OCI-LY1 (cell line): Measurements from ENCODE around the gene ZIC4.

Source experiments
- H2AFZ ChIP-seq: fragments of 200-600 bp; sonication (generic), shearing (Covaris generic); 2 replicates; pipeline ENCODE4 v1.6.0; 2014; ENCODE audit warnings: antibody characterized with exemption, mild to moderate bottlenecking, low read length
- H3F3A ChIP-seq: fragments of 200-600 bp; sonication (generic), shearing (Covaris generic); 2 replicates; pipeline ENCODE4 v1.6.0; 2014; ENCODE audit warnings: mild to moderate bottlenecking, antibody characterized with exemption, low read length, moderate library complexity; ENCODE audit not compliant: insufficient read depth
- H3K27ac ChIP-seq: fragments of 200-600 bp; sonication (generic); 2 replicates; pipeline ENCODE4 v1.5.1; 2014; ENCODE audit warnings: low read length, mixed run types, mild to moderate bottlenecking, low read depth; ENCODE audit not compliant: poor library complexity, severe bottlenecking
- H3K27me3 ChIP-seq: fragments of 200-600 bp; sonication (generic); 2 replicates; pipeline ENCODE4 v1.6.0; 2014; ENCODE audit warnings: antibody characterized with exemption, mild to moderate bottlenecking, low read length, moderate library complexity; ENCODE audit not compliant: insufficient read depth
- H3K36me3 ChIP-seq: fragments of 200-600 bp; sonication (generic); 2 replicates; pipeline ENCODE4 v1.6.1; 2014; ENCODE audit warnings: mild to moderate bottlenecking, antibody characterized with exemption, low read length, moderate library complexity, mixed read lengths; ENCODE audit not compliant: insufficient read depth
- H3K4me1 ChIP-seq: fragments of 200-600 bp; sonication (generic); 2 replicates; pipeline ENCODE4 v1.5.1; 2014; ENCODE audit warnings: mild to moderate bottlenecking, low read length, moderate library complexity; ENCODE audit not compliant: insufficient read depth, severe bottlenecking
- H3K4me2 ChIP-seq: fragments of 200-600 bp; sonication (generic), shearing (Covaris generic); 2 replicates; pipeline ENCODE4 v1.6.1; 2014; ENCODE audit warnings: low read length
- H3K4me3 ChIP-seq: fragments of 200-600 bp; sonication (generic); 2 replicates; pipeline ENCODE4 v1.5.1; 2014; ENCODE audit warnings: low read length, low read depth, mild to moderate bottlenecking, mixed read lengths; ENCODE audit not compliant: poor library complexity, severe bottlenecking
- H3K79me2 ChIP-seq: fragments of 200-600 bp; shearing (Covaris generic); 2 replicates; pipeline ENCODE4 v1.6.1; 2016; ENCODE audit warnings: mixed run types, low read length, mixed read lengths; ENCODE audit not compliant: insufficient read depth
- H3K9ac ChIP-seq: fragments of 200-600 bp; sonication (generic), shearing (Covaris generic); 2 replicates; pipeline ENCODE4 v1.6.1; 2014; ENCODE audit warnings: mild to moderate bottlenecking, low read length, mixed read lengths
- H3K9me2 ChIP-seq: fragments of 200-600 bp; sonication (generic), shearing (Covaris generic); 2 replicates; pipeline ENCODE4 v1.6.1; 2014; ENCODE audit warnings: low read depth, mild to moderate bottlenecking, low read length, mixed read lengths
- H3K9me3 ChIP-seq: fragments of 200-600 bp; shearing (Covaris generic); 2 replicates; pipeline ENCODE4 v1.6.1; 2014; ENCODE audit warnings: low read length, mixed read lengths
- H4K20me1 ChIP-seq: fragments of 200-600 bp; sonication (generic), shearing (Covaris generic); 2 replicates; pipeline ENCODE4 v1.6.0; 2016; ENCODE audit warnings: mild to moderate bottlenecking, low read length; ENCODE audit not compliant: insufficient read depth
- CTCF ChIP-seq: fragments of 200-600 bp; sonication (generic), shearing (Covaris generic); IDR thresholded peaks from 2 replicates; pipeline ENCODE4 v1.5.1; 2017; ENCODE audit warnings: mild to moderate bottlenecking, antibody characterized with exemption, low read length, moderate library complexity, mixed read lengths
- EZH2 ChIP-seq: fragments of 200-600 bp; sonication (generic), shearing (Covaris generic); IDR thresholded peaks from 2 replicates; pipeline ENCODE4 v1.8.0; 2017; ENCODE audit warnings: borderline replicate concordance, mixed run types, mild to moderate bottlenecking, antibody characterized with exemption, low read length, moderate library complexity, mixed read lengths

ZIC4 gene

DNA sequence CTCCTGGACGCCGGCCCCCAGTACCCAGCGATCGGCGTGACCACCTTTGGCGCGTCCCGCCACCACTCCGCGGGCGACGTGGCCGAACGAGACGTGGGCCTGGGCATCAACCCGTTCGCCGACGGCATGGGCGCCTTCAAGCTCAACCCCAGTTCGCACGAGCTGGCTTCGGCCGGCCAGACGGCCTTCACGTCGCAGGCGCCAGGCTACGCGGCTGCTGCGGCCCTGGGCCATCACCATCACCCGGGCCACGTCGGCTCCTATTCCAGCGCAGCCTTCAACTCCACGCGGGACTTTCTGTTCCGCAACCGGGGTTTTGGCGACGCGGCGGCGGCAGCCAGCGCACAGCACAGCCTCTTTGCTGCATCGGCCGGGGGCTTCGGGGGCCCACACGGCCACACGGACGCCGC, 3.8 kb upstream of the ZIC4 start:
- H3K9me2 ChIP-seq, result no peaks in the 10 kb centered on the region
- H3K36me3 ChIP-seq, result no peaks in the 10 kb centered on the region
- no peak for TF ChIP-seq CTCF
- no peak for TF ChIP-seq EZH2
- no peak overlapping the region for H3K9ac ChIP-seq
- H2AFZ ChIP-seq, result no peak overlapping the region
- H3F3A ChIP-seq, result no peaks in the 10 kb centered on the region
- no peaks in the 10 kb centered on the region for H3K9me3 ChIP-seq
- H3K4me2 ChIP-seq, result no peak overlapping the region
- H3K79me2 ChIP-seq, result no peaks in the 10 kb centered on the region
- no peaks in the 10 kb centered on the region for H3K27me3 ChIP-seq
- no peak overlapping the region for H3K27ac ChIP-seq
- no peaks in the 10 kb centered on the region for H3K4me1 ChIP-seq
- H4K20me1 ChIP-seq, result no peaks in the 10 kb centered on the region
- H3K4me3 ChIP-seq, result no peak overlapping the region

GRCh38 chr3:147409143-147410115, 3.1 kb upstream of the ZIC4 start, which contains the start of gene ZIC1:
ZIC1 (plus strand) TSS chr3:147409365; CDS start chr3:147410113, 748 bp downstream.
- Histone ChIP-seq H2AFZ (no peak within 1 kb of the TSS), H3K36me3 (no peaks in the 10 kb centered on the region), H4K20me1 (no peaks in the 10 kb centered on the region), H3K4me1 (no peaks in the 10 kb centered on the region), H3K27ac (no peak within 1 kb of the TSS), H3F3A (no peaks in the 10 kb centered on the region), H3K9me3 (no peaks in the 10 kb centered on the region), H3K4me3 (no peak within 1 kb of the TSS), H3K4me2 (no peak within 1 kb of the TSS), H3K79me2 (no peaks in the 10 kb centered on the region), H3K9ac (no peak within 1 kb of the TSS), H3K27me3 (no peaks in the 10 kb centered on the region), H3K9me2 (no peaks in the 10 kb centered on the region)
- TF ChIP-seq CTCF (no peak), EZH2 (no peak)

DNA sequence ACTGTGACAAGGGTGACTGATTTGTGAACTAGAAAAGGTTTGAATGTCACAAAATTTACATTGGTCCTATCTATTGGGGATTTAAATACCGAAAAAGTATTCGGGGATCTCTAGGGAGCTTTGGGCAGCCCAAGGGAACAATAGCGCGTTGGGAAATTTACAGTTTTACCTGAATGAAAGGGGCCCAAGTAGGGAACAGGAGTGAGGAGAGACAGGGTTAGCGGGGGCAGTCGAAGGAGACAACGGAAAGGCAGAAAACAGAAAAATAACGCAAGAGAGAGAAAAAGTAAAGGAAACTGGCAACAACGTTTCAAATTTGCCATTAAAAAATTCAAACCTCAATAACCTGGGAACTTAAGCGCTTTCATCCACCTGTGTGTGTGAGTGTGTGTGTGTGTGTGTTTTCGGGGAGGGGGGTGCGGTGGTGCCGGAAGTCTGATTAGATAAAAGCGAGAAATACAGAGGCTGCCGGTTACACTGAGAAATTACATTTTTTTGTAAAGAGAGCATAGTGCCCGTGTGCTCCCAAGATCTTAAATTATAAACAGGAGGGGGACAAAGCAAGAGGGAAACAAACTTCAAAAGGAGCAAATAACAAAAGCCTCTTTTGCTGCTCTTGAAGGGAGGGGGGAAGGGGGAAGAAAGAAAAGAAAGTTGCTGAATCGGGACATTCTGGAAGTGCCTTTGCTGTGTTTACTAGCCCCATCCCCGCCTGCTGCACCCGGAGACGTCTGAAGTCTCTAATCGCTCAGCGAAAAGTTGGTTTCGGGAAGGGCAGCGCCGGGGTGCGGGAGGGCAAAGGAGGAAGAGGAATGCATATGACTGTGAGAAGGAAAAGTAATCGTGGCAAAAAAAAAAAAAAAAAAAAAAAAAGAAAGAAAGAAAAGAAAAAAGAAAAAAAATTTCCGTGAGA, 2.1 kb upstream of the ZIC4 start:
- H3K4me1 ChIP-seq, result no peaks in the 10 kb centered on the region
- H3K27ac ChIP-seq, result no peak overlapping the region
- no peaks in the 10 kb centered on the region for H3K9me3 ChIP-seq
- H4K20me1 ChIP-seq, result no peaks in the 10 kb centered on the region
- H3K4me3 ChIP-seq, result no peak overlapping the region
- H3K9ac ChIP-seq, result no peak overlapping the region
- TF ChIP-seq EZH2, result no peak
- H3F3A ChIP-seq, result no peaks in the 10 kb centered on the region
- no peak overlapping the region for H3K4me2 ChIP-seq
- 0 out of 2 replicates have a peak, but pooled peaks cover 9% of the 10 kb centered on the region for H3K27me3 ChIP-seq
- no peaks in the 10 kb centered on the region for H3K9me2 ChIP-seq
- H3K79me2 ChIP-seq, result no peaks in the 10 kb centered on the region
- H3K36me3 ChIP-seq, result no peaks in the 10 kb centered on the region
- H2AFZ ChIP-seq, result no peak overlapping the region
